ENCODE data around the gene TRPM2.

GRCh38 chr21:44483288-44484237, 130.1 kb downstream of the TRPM2 start:
- TF ChIP-seq EZH2 (IDR thresholded peaks at IDR 0.05; ENCODE audit: borderline replicate concordance, low read depth, low read length, severe bottlenecking) (no peak), POLR2A (IDR thresholded peaks at IDR 0.05; ENCODE audit: low read depth, low read length) (no peak), GATA2 (IDR thresholded peaks at IDR 0.05; ENCODE audit: insufficient read depth, insufficient read length, low read depth, low read length) (no peak), JUN (IDR thresholded peaks at IDR 0.05; ENCODE audit: borderline replicate concordance, insufficient read depth, insufficient read length, low read depth) (no peak), MAX (IDR thresholded peaks at IDR 0.05; ENCODE audit: insufficient read depth, insufficient read length) (no peak)
- TF ChIP-seq, protein P1, sequence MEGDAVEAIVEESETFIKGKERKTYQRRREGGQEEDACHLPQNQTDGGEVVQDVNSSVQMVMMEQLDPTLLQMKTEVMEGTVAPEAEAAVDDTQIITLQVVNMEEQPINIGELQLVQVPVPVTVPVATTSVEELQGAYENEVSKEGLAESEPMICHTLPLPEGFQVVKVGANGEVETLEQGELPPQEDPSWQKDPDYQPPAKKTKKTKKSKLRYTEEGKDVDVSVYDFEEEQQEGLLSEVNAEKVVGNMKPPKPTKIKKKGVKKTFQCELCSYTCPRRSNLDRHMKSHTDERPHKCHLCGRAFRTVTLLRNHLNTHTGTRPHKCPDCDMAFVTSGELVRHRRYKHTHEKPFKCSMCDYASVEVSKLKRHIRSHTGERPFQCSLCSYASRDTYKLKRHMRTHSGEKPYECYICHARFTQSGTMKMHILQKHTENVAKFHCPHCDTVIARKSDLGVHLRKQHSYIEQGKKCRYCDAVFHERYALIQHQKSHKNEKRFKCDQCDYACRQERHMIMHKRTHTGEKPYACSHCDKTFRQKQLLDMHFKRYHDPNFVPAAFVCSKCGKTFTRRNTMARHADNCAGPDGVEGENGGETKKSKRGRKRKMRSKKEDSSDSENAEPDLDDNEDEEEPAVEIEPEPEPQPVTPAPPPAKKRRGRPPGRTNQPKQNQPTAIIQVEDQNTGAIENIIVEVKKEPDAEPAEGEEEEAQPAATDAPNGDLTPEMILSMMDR (IDR thresholded peaks at IDR 0.05; ENCODE audit: extremely low read depth in 1 of 2, insufficient read depth in 1 of 2, low read depth in 1 of 2, low read length in 2 of 2): no peak

Measured in endothelial cell of umbilical vein (primary cell).